Panc1 (cell line): ENCODE data around the gene CGGBP1. TPM values are rescaled to one million over a fixed set of nuclear protein-coding genes. Genes with fewer than 3 reads are reported as not detected.
"Not testable (repeated sequence)": the region's sequence is repeated elsewhere in the genome, so short reads cannot be mapped to it uniquely, and the experiment has no call there.

Experiments used
- ATAC-seq: fragments of 200-7000 bp; cut with Tn5 transposase; 2 replicates; pipeline ENCODE4 v1.9.1; 2020; ENCODE audit warnings: mild to moderate bottlenecking, moderate library complexity
- BruUV-seq: library from RNA; stranded (reverse); fragments of 400-500 nt; replicated peaks from 2 replicates; lab custom pipeline; 2021; lab: Mats Ljungman, UMichigan
- CTCF ChIA-PET: fragments of 300-600 bp; sonication (Branson Sonifier 250); formaldehyde crosslinking; loops from one replicate; lab custom pipeline; 2022; ENCODE audit warnings: antibody characterized with exemption; lab: Charles Lee
- POLR2A ChIA-PET: fragments of 300-600 bp; sonication (Branson Sonifier 250); formaldehyde crosslinking; loops from one replicate; lab custom pipeline; 2022; ENCODE audit warnings: antibody characterized with exemption; lab: Charles Lee
- DNase-seq: peaks from one replicate; pipeline ENCODE4 v3.0.0-alpha.2; 2010; ENCODE audit warnings: low read depth, low spot score
- H3K27ac ChIP-seq: 2 replicates; pipeline ENCODE4 v1.5.1; 2011; ENCODE audit warnings: mild to moderate bottlenecking, low read length, inconsistent platforms
- H3K27me3 ChIP-seq: fragments of 200-500 bp; sonication (Bioruptor generic); 2 replicates; pipeline ENCODE4 v1.6.0; 2014; ENCODE audit warnings: low read length, inconsistent platforms; ENCODE audit not compliant: control insufficient read depth, insufficient read depth
- H3K36me3 ChIP-seq: fragments of 200-500 bp; sonication (Bioruptor generic); 2 replicates; pipeline ENCODE4 v1.5.1; 2014; ENCODE audit warnings: inconsistent platforms, mild to moderate bottlenecking, low read length, moderate library complexity; ENCODE audit not compliant: control insufficient read depth, insufficient read depth
- H3K4me1 ChIP-seq: 2 replicates; pipeline ENCODE4 v1.5.1; 2011; ENCODE audit warnings: inconsistent platforms, mild to moderate bottlenecking, low read length, moderate library complexity; ENCODE audit not compliant: control insufficient read depth, insufficient read depth
- H3K4me3 ChIP-seq, 2 experiments: 2 replicates each; pipeline ENCODE4 v1.5.1; 2011 to 2012; ENCODE audit warnings: low read depth in 2 of 2, low read length in 2 of 2, mild to moderate bottlenecking in 2 of 2, inconsistent platforms in 1 of 2, moderate library complexity in 1 of 2
- H3K9me3 ChIP-seq: fragments of 200-500 bp; sonication (Bioruptor generic); 2 replicates; pipeline ENCODE4 v1.5.1; 2014; ENCODE audit warnings: low read depth, mild to moderate bottlenecking, inconsistent platforms, low read length, moderate library complexity; ENCODE audit not compliant: control insufficient read depth, insufficient read depth
- CTCF ChIP-seq: fragments of 450-650 bp; IDR thresholded peaks from 2 replicates; pipeline ENCODE4 v1.5.1; 2017; ENCODE audit warnings: mild to moderate bottlenecking
- POLR2AphosphoS5 ChIP-seq: IDR thresholded peaks from 2 replicates; pipeline ENCODE4 v1.6.1; 2012; ENCODE audit warnings: mild to moderate bottlenecking, low read depth, low read length, moderate library complexity
- REST ChIP-seq, 2 experiments: IDR thresholded peaks; 2 replicates each; pipeline ENCODE4 v1.6.1; 2011 to 2012; ENCODE audit warnings: low read depth in 2 of 2, control low read depth in 1 of 2, low read length in 1 of 2, mild to moderate bottlenecking in 1 of 2, moderate library complexity in 1 of 2; ENCODE audit not compliant: insufficient read depth in 1 of 2
- SIN3A ChIP-seq: IDR thresholded peaks from 2 replicates; pipeline ENCODE4 v1.6.1; 2012; ENCODE audit warnings: low read depth, mild to moderate bottlenecking, low read length, moderate library complexity, borderline replicate concordance; ENCODE audit not compliant: insufficient read depth
- TCF7L2 ChIP-seq: IDR thresholded peaks from 2 replicates; pipeline ENCODE4 v1.6.1; 2011; ENCODE audit warnings: mild to moderate bottlenecking, low read depth, low read length, inconsistent platforms
- in situ Hi-C: cut with HindIII; loops from 2 replicates; pipeline ENCODE4 v1.10.0; 2016; ENCODE audit warnings: low sequenced_read_pairs, low pct_unique_long_range_greater_than_20kb
- intact Hi-C: fragments of 100-400 bp; cut with micrococcal nuclease; formaldehyde crosslinking; loops from one replicate; pipeline ENCODE4 v1.10.0; 2022; ENCODE audit not compliant: unreplicated experiment
- total RNA-seq: library from RNA; stranded (reverse); gene quantifications from one replicate; pipeline ENCODE4 v1.2.1, GENCODE V29; 2021; ENCODE audit not compliant: unreplicated experiment

CGGBP1 gene
- total RNA-seq, 1 experiment from 2014 or later = 47.2 TPM

- TF ChIP-seq POLR2AphosphoS5 (no peak), TCF7L2 (no peak), SIN3A (no peak), REST (IDR thresholded peaks at IDR 0.05; ENCODE audit: insufficient read depth in 1 of 2, low read depth in 2 of 2, low read length in 1 of 2) (no peak), CTCF (no peak)
- Histone ChIP-seq H3K4me1 (no peaks in the 10 kb centered on the region), H3K9me3 (no peaks in the 10 kb centered on the region), H3K4me3 (no peak overlapping the region), H3K27me3 (no peaks in the 10 kb centered on the region), H3K36me3 (no peaks in the 10 kb centered on the region), H3K27ac (no peak overlapping the region)
- no TSS peak for BruUV-seq
- intact Hi-C loops = no loop called here
- CTCF ChIA-PET = no interaction called here
- ATAC-seq (no peak), DNase-seq (no peak)
- in situ Hi-C loops = no loop called here
- POLR2A ChIA-PET = no interaction called here
These were observed 39.8 kb downstream of the CGGBP1 start for GRCh38 chr3:88019024-88019423.

DNA sequence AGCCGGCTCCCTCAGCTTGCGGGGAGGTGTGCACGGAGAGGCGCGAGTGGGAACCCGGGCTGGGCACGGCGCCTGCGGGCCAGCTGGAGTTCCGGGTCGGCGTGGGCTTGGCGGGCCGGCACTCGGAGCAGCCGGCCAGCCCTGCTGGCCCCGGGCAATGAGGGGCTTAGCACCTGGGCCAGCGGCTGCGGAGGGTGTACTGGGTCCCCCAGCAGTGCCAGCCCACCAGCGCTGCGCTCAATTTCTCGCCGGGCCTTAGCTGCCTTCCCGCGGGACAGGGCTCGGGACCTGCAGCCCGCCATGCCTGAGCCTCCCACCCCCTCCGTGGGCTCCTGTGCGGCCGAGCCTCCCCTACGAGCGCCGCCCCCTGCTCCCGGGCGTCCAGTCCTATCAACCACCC, 43.1 kb downstream of the CGGBP1 start:
- H3K4me3 ChIP-seq, intact Hi-C loops, CTCF ChIA-PET, DNase-seq, H3K36me3 ChIP-seq, H3K27ac ChIP-seq, POLR2A ChIA-PET, H3K4me1 ChIP-seq, H3K9me3 ChIP-seq, H3K27me3 ChIP-seq, in situ Hi-C loops, ATAC-seq, BruUV-seq: not testable (repeated sequence)

GRCh38 chr3:88013592-88013991, 45.2 kb downstream of the CGGBP1 start:
- Histone ChIP-seq H3K27me3 (no peaks in the 10 kb centered on the region), H3K36me3 (no peaks in the 10 kb centered on the region), H3K27ac (no peak overlapping the region), H3K4me3 (no peak overlapping the region), H3K4me1 (no peaks in the 10 kb centered on the region), H3K9me3 (no peaks in the 10 kb centered on the region)
- intact Hi-C loops (no loop called here), in situ Hi-C loops (no loop called here)
- DNase-seq (no peak), ATAC-seq (no peak)
- CTCF ChIA-PET = no interaction called here
- no TSS peak for BruUV-seq
- POLR2A ChIA-PET = no interaction called here
- TF ChIP-seq TCF7L2 = no peak
- no peak for TF ChIP-seq SIN3A
- TF ChIP-seq POLR2AphosphoS5 = no peak
- TF ChIP-seq CTCF = no peak
